HepG2 (cell line): ENCODE measurements around the gene SAMD10. TPM values are rescaled to one million over a fixed set of nuclear protein-coding genes. Genes with fewer than 3 reads are reported as not detected.

Source experiments
- ATAC-seq: fragments of 200-7000 bp; cut with Tn5 transposase; 3 replicates; pipeline ENCODE4 v1.9.1; 2020; ENCODE audit warnings: mild to moderate bottlenecking, moderate library complexity
- BruUV-seq: library from RNA; stranded (reverse); fragments of 400-500 nt; replicated peaks from 2 replicates; lab custom pipeline; 2021; lab: Mats Ljungman, UMichigan
- CTCF ChIA-PET: fragments of 300-600 bp; formaldehyde crosslinking; extraction: SDS; loops from one replicate; lab custom pipeline; 2021; ENCODE audit warnings: low total read pairs, inconsistent platforms, low intra/inter-chr PET ratio; lab: Yijun Ruan, JAX
- POLR2A ChIA-PET: fragments of 350-600 bp; sonication (Branson Sonifier 250); formaldehyde crosslinking; loops from one replicate; lab custom pipeline; 2020; ENCODE audit warnings: antibody characterized with exemption, inconsistent platforms; lab: Yijun Ruan, JAX
- DNase-seq: peaks from one replicate; pipeline ENCODE4 v3.0.0-alpha.2; 2015; ENCODE audit warnings: low spot score
- FAIRE-seq: peaks from 3 replicates; lab custom pipeline; 2011; peaks lifted over from hg19 to GRCh38; lab: Jason Lieb, UNC
- H2AFZ ChIP-seq: one replicate; pipeline ENCODE4 v1.6.1; 2011; ENCODE audit warnings: low read length, inconsistent platforms
- H3K27ac ChIP-seq: fragments of 300-600 bp; 3 replicates; pipeline ENCODE4 v1.8.0; 2011; ENCODE audit warnings: mixed run types, mild to moderate bottlenecking, mixed read lengths, low read length, inconsistent platforms; ENCODE audit not compliant: insufficient read depth; ENCODE audit errors: extremely low read length
- H3K27me3 ChIP-seq, 2 experiments: fragments of 200-600 bp in 1 of 2; 2 replicates in 1 of 2; 3 replicates in 1 of 2; pipeline versions ENCODE4 v1.6.0 to v1.8.0; 2011; ENCODE audit warnings: low read length in 2 of 2, mild to moderate bottlenecking in 2 of 2, moderate library complexity in 2 of 2, inconsistent platforms in 1 of 2; ENCODE audit not compliant: insufficient read depth in 2 of 2, control insufficient read depth in 1 of 2
- H3K36me3 ChIP-seq, 2 experiments: fragments of 200-600 bp in 1 of 2; replicated peaks in 1 of 2; 2 replicates in 1 of 2; 3 replicates in 1 of 2; pipeline versions ENCODE4 v1.5.1 to v1.8.0; 2011; ENCODE audit warnings: low read length in 2 of 2, inconsistent platforms in 1 of 2; ENCODE audit not compliant: insufficient read depth in 2 of 2, control insufficient read depth in 1 of 2
- H3K4me1 ChIP-seq: 2 replicates; pipeline ENCODE4 v1.5.1; 2012; ENCODE audit warnings: low read length, inconsistent platforms; ENCODE audit not compliant: insufficient read depth
- H3K4me2 ChIP-seq: 2 replicates; pipeline ENCODE4 v1.6.0; 2011; ENCODE audit warnings: low read depth, low read length, inconsistent platforms
- H3K4me3 ChIP-seq, 3 experiments: fragments of 200-600 bp in 1 of 3; sonication (generic), shearing (Covaris generic) in 1 of 3; replicated peaks in 1 of 3; 2 replicates each; pipeline ENCODE4 v1.5.1; 2011 to 2016; ENCODE audit warnings: low read length in 3 of 3, inconsistent platforms in 2 of 3, low read depth in 2 of 3, mild to moderate bottlenecking in 2 of 3, control low read depth in 1 of 3, mixed read lengths in 1 of 3; ENCODE audit not compliant: insufficient read depth in 1 of 3
- H3K79me2 ChIP-seq: one replicate; pipeline ENCODE4 v1.6.1; 2011; ENCODE audit warnings: low read length, inconsistent platforms; ENCODE audit not compliant: insufficient read depth
- H3K9ac ChIP-seq: 2 replicates; pipeline ENCODE4 v1.6.0; 2011; ENCODE audit warnings: mild to moderate bottlenecking, low read depth, low read length, inconsistent platforms; ENCODE audit not compliant: insufficient read depth
- H3K9me3 ChIP-seq: 2 replicates; pipeline ENCODE4 v1.5.1; 2012; ENCODE audit warnings: mild to moderate bottlenecking, low read length
- H4K20me1 ChIP-seq: 2 replicates; pipeline ENCODE4 v1.6.0; 2011; ENCODE audit warnings: inconsistent platforms, mild to moderate bottlenecking, low read length, moderate library complexity; ENCODE audit not compliant: insufficient read depth
- CAMTA2 ChIP-seq: sonication (generic); formaldehyde crosslinking; IDR thresholded peaks from 2 replicates; pipeline ENCODE4 v1.4.0; 2020; ENCODE audit warnings: mild to moderate bottlenecking, missing genetic modification reagents, borderline replicate concordance
- CBX1 ChIP-seq: IDR thresholded peaks from one replicate; pipeline ENCODE4 v1.6.1; 2016; ENCODE audit warnings: antibody characterized with exemption, low read depth
- GFI1 ChIP-seq: sonication (generic); formaldehyde crosslinking; IDR thresholded peaks from 2 replicates; pipeline ENCODE4 v1.5.0; 2020; ENCODE audit warnings: missing genetic modification reagents, mild to moderate bottlenecking, borderline replicate concordance
- KLF9 ChIP-seq: IDR thresholded peaks from 2 replicates; pipeline ENCODE4 v1.6.1; 2016; ENCODE audit warnings: low read depth
- MED13 ChIP-seq: sonication (generic); formaldehyde crosslinking; IDR thresholded peaks from 2 replicates; pipeline ENCODE4 v1.5.0; 2020; ENCODE audit warnings: missing genetic modification reagents
- NR0B2 ChIP-seq: sonication (generic); formaldehyde crosslinking; IDR thresholded peaks from 2 replicates; pipeline ENCODE4 v1.4.0; 2020; ENCODE audit warnings: mild to moderate bottlenecking, missing genetic modification reagents
- PRDM4 ChIP-seq: sonication (generic); formaldehyde crosslinking; IDR thresholded peaks from 2 replicates; pipeline ENCODE4 v1.9.0; 2021; ENCODE audit warnings: missing genetic modification reagents, borderline replicate concordance
- TBL1XR1 ChIP-seq: fragments of 150-350 bp; IDR thresholded peaks from 2 replicates; pipeline ENCODE4 v1.6.1; 2014; ENCODE audit warnings: borderline replicate concordance, low read length; ENCODE audit not compliant: partially characterized antibody
- ZFAT ChIP-seq: sonication (generic); formaldehyde crosslinking; conservative IDR thresholded peaks from 2 replicates; pipeline ENCODE4 v1.8.1; 2023; ENCODE audit warnings: missing genetic modification reagents, inconsistent platforms
- ZKSCAN1 ChIP-seq: fragments of 150-350 bp; IDR thresholded peaks from 2 replicates; pipeline ENCODE4 v1.6.1; 2014; ENCODE audit warnings: low read length
- ZNF142 ChIP-seq: sonication (generic); formaldehyde crosslinking; IDR thresholded peaks from 2 replicates; pipeline ENCODE4 v1.4.0; 2020; ENCODE audit warnings: missing genetic modification reagents
- ZNF414 ChIP-seq: sonication (generic); formaldehyde crosslinking; IDR thresholded peaks from 2 replicates; pipeline ENCODE4 v1.5.0; 2020; ENCODE audit warnings: missing genetic modification reagents
- ZNF605 ChIP-seq: sonication (generic); formaldehyde crosslinking; IDR thresholded peaks from 2 replicates; pipeline ENCODE4 v1.8.0; 2022; ENCODE audit warnings: mild to moderate bottlenecking, missing genetic modification reagents
- WGBS: methylation state at CpG from one replicate; pipeline ENCODE4 v1.1.6; 2017; ENCODE audit warnings: low lambda C conversion rate; 5-methylcytosine and 5-hydroxymethylcytosine counted together
- in situ Hi-C: cut with HindIII; loops from 2 replicates; pipeline ENCODE4 v1.10.0; 2017; ENCODE audit warnings: low pct_unique_long_range_greater_than_20kb; ENCODE audit not compliant: extremely low pct_ligation_motif_present
- intact Hi-C: fragments of 100-400 bp; cut with micrococcal nuclease; formaldehyde crosslinking; loops from one replicate; pipeline ENCODE4 v1.10.0; 2022; ENCODE audit not compliant: unreplicated experiment
- polyA plus RNA-seq, 8 experiments: library from polyadenylated mRNA; depleted of rRNA in 3 of 8; stranded (reverse) in 7 of 8; unstranded in 1 of 8; fragments of >200 nt; fragmentation: Illumina TruSeq in 4 of 8; extraction: Trizol in 4 of 8; gene quantifications; 2 replicates each; pipeline versions ENCODE4 v1.2.1 to v1.2.3, GENCODE V29; 2011 to 2016; ENCODE audit warnings: low read depth in 4 of 8, missing spikeins in 1 of 8, mixed read lengths in 1 of 8; ENCODE audit not compliant: insufficient read depth in 1 of 8
- total RNA-seq, 5 experiments: library from RNA; depleted of rRNA; stranded (reverse); fragments of >200 nt; fragmentation: Illumina TruSeq; extraction: Trizol; gene quantifications; 2 replicates each; pipeline ENCODE4 v1.2.3, GENCODE V29; 2016; ENCODE audit warnings: low read depth in 1 of 5

The SAMD10 gene
- total and polyA plus RNA-seq, 2 of the 13 experiments (the other 11 are each of a cell fraction or from before 2014, with no cell fraction given) = 6.1 to 11.0 TPM

GRCh38 chr20:63979229-63979556, 249 bp downstream of the SAMD10 start:
- Histone ChIP-seq H3K9me3 (no peaks in the 10 kb centered on the region), H3K4me3 (peak overlapping the region; percentile 82 to 99 (median 95)), H3K4me2 (peak overlapping the region; percentile 99), H3K27me3 (no peaks in the 10 kb centered on the region; a peak in 1 of 5 replicates), H2AFZ (no peak overlapping the region), H3K79me2 (peaks cover 22% of the 10 kb centered on the region), H3K4me1 (peaks cover 42% of the 10 kb centered on the region), H3K9ac (peak overlapping the region; percentile 71), H4K20me1 (peaks cover 3% of the 10 kb centered on the region; the same call in 1 of the 2 replicates), H3K36me3 (peaks cover 5 to 17% of the 10 kb centered on the region in 2 experiments; a peak in 4 of 5 replicates), H3K27ac (peak overlapping the region; percentile 62)
- in situ Hi-C loops (loop anchor here (5.0 kb wide), 1 partner anchor 78 kb away; no protein-coding TSS in a partner anchor), intact Hi-C loops (no loop called here)
- no TSS peak for BruUV-seq
- DNase-seq (no peak), ATAC-seq (no peak), FAIRE-seq (no peak)
- 2% methylated on average over 33 of the region's 47 CpGs for WGBS
- ChIA-PET POLR2A (interaction anchor here (0.8 to 4.7 kb wide), 19 partner anchors 11 to 441 kb away, joined by 3 to 75 read pairs (median 15); partner anchors contain the start of genes ARFRP1, C20orf204, GMEB2 and LIME1), CTCF (interaction anchor here (3.2 kb wide), 1 partner anchor 78 kb away, joined by 33 read pairs; no protein-coding TSS in a partner anchor)
- TF ChIP-seq NR0B2 (CRISPR knock-in tag) = no peak
- TF ChIP-seq TBL1XR1 = no peak
- no peak for TF ChIP-seq ZNF414
- no peak for TF ChIP-seq ZNF605
- TF ChIP-seq MED13 (CRISPR knock-in tag) = 0 out of 2 replicates have a peak, but pooled peaks have one; percentile 5
- peak; percentile 32; the same call in 1 of the 2 replicates for TF ChIP-seq GFI1 (CRISPR knock-in tag)
- TF ChIP-seq CBX1 = no peak
- 0 out of 2 replicates have a peak, but pooled peaks have one; percentile 49 for TF ChIP-seq ZNF142 (CRISPR knock-in tag)
- TF ChIP-seq ZKSCAN1 = no peak
- TF ChIP-seq KLF9 (CRISPR knock-in tag) = 0 out of 2 replicates have a peak, but pooled peaks have one; percentile 14
- 0 out of 2 replicates have a peak, but pooled peaks have one; percentile 15 for TF ChIP-seq ZFAT (CRISPR knock-in tag)
- TF ChIP-seq CAMTA2 (CRISPR knock-in tag) = no peak
- TF ChIP-seq PRDM4 (CRISPR knock-in tag) = 0 out of 2 replicates have a peak, but pooled peaks have one; percentile 8
